Hepatocyte (in vitro differentiated cells): Measurements from ENCODE around the gene CACNA2D1.

Experiments used
- EZH2 ChIP-seq: fragments of 200-600 bp; sonication (generic); IDR thresholded peaks from 2 replicates; pipeline ENCODE4 v1.6.1; 2016; ENCODE audit warnings: antibody characterized with exemption, mild to moderate bottlenecking, borderline replicate concordance
- TF ChIP-seq, protein P1 (sequence below): fragments of 200-600 bp; sonication (generic); IDR thresholded peaks from 2 replicates; pipeline ENCODE4 v1.5.1; 2016; ENCODE audit warnings: antibody characterized with exemption, mild to moderate bottlenecking; ENCODE audit not compliant: poor library complexity

DNA sequence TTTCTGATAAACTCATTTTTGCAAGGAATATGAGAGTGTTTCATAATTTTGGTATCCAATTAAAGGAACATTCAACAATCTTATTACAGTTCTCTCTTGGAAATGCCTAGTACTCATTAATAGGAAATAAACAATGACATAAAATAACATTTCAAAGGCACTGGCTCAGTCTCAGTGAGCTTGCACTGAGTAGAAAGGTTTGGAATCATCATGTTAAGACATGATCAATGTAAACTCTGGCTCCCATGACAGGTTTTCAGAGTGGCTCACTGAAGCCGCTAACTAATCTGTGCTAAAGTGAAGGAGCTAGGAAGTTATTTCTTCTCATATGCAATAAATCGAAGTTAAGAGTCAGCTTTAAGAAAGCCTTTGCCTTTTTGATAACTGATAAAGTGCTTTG, 470.5 kb downstream of the CACNA2D1 start:
- TF ChIP-seq, protein P1, sequence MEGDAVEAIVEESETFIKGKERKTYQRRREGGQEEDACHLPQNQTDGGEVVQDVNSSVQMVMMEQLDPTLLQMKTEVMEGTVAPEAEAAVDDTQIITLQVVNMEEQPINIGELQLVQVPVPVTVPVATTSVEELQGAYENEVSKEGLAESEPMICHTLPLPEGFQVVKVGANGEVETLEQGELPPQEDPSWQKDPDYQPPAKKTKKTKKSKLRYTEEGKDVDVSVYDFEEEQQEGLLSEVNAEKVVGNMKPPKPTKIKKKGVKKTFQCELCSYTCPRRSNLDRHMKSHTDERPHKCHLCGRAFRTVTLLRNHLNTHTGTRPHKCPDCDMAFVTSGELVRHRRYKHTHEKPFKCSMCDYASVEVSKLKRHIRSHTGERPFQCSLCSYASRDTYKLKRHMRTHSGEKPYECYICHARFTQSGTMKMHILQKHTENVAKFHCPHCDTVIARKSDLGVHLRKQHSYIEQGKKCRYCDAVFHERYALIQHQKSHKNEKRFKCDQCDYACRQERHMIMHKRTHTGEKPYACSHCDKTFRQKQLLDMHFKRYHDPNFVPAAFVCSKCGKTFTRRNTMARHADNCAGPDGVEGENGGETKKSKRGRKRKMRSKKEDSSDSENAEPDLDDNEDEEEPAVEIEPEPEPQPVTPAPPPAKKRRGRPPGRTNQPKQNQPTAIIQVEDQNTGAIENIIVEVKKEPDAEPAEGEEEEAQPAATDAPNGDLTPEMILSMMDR, result no peak
- TF ChIP-seq EZH2, result no peak
